ENCODE data around the gene NCAPD3. TPM values are rescaled to one million over a fixed set of nuclear protein-coding genes. Genes with fewer than 3 reads are reported as not detected.

NCAPD3 gene
- total RNA-seq, 1 experiment from 2014 or later = 85.0 TPM

- no peaks in the 10 kb centered on the region for H3K79me2 ChIP-seq (ENCODE audit: low read length)
- ChIA-PET CTCF (no interaction called here), POLR2A (ENCODE audit: unreplicated experiment) (interaction anchor here (0.6 kb wide), 1 partner anchor 82 kb away, joined by 8 read pairs; the partner anchor contains the start of gene VPS26B)
- ATAC-seq (no peak), DNase-seq (peak; percentile 27)
- H3K4me3 ChIP-seq (ENCODE audit: low read length) = no peak overlapping the region
- intact Hi-C loops (cut with micrococcal nuclease) = no loop called here
- H3K4me1 ChIP-seq (ENCODE audit: insufficient read depth, low read length) = no peaks in the 10 kb centered on the region
- H3K27me3 ChIP-seq (ENCODE audit: low read length) = peaks cover 36% of the 10 kb centered on the region
- H3K36me3 ChIP-seq (ENCODE audit: low read depth, low read length) = no peaks in the 10 kb centered on the region
- no peak overlapping the region for H2AFZ ChIP-seq (ENCODE audit: low read length)
- H3F3A ChIP-seq (ENCODE audit: low read length, unreplicated experiment) = no peaks in the 10 kb centered on the region
- no peaks in the 10 kb centered on the region for H4K20me1 ChIP-seq (ENCODE audit: low read length)
- H3K9me2 ChIP-seq (replicated peaks; ENCODE audit: low read length) = no peaks in the 10 kb centered on the region
- no peak for TF ChIP-seq EZH2 (IDR thresholded peaks at IDR 0.05; ENCODE audit: low read length, unreplicated experiment)
- no peak for TF ChIP-seq EZH2phosphoT487 (IDR thresholded peaks at IDR 0.05; ENCODE audit: borderline replicate concordance, low read length)
- TF ChIP-seq CTCF (conservative IDR thresholded peaks at IDR 0.05; ENCODE audit: low read depth, low read length) = no peak
- no peaks in the 10 kb centered on the region for H3K9me3 ChIP-seq (ENCODE audit: low read length)
- BruUV-seq (replicated peaks) = no TSS peak
- H3K27ac ChIP-seq (ENCODE audit: low read length) = no peak overlapping the region
- no peak overlapping the region for H3K9ac ChIP-seq (ENCODE audit: low read length)
- no peak overlapping the region for H3K4me2 ChIP-seq (ENCODE audit: low read length)
Observed at GRCh38 chr11:134142536-134142935, 81.2 kb downstream of the NCAPD3 start.

GRCh38 chr11:134140961-134141490 is 82.7 kb downstream of the NCAPD3 start:
- no peak for DNase-seq
- CTCF ChIA-PET = interaction anchor here (0.7 kb wide), 1 partner anchor 150 kb away, joined by 7 read pairs; no protein-coding TSS in a partner anchor

More at GRCh38 chr11:134140961-134141490, 82.7 kb downstream of the NCAPD3 start:
- POLR2A ChIA-PET (ENCODE audit: unreplicated experiment) = no interaction called here
- intact Hi-C loops (cut with micrococcal nuclease) = no loop called here
- Histone ChIP-seq H3K9ac (ENCODE audit: low read length) (no peak overlapping the region), H3K36me3 (ENCODE audit: low read depth, low read length) (no peaks in the 10 kb centered on the region), H3K4me1 (ENCODE audit: insufficient read depth, low read length) (no peaks in the 10 kb centered on the region), H3K27ac (ENCODE audit: low read length) (no peak overlapping the region), H3K9me3 (ENCODE audit: low read length) (no peaks in the 10 kb centered on the region), H2AFZ (ENCODE audit: low read length) (no peak overlapping the region), H3K4me2 (ENCODE audit: low read length) (no peak overlapping the region), H3K79me2 (ENCODE audit: low read length) (no peaks in the 10 kb centered on the region), H3K4me3 (ENCODE audit: low read length) (no peak overlapping the region), H3K9me2 (replicated peaks; ENCODE audit: low read length) (no peaks in the 10 kb centered on the region), H3K27me3 (ENCODE audit: low read length) (peaks cover 42% of the 10 kb centered on the region), H3F3A (ENCODE audit: low read length, unreplicated experiment) (no peaks in the 10 kb centered on the region), H4K20me1 (ENCODE audit: low read length) (no peaks in the 10 kb centered on the region)
- ATAC-seq = no peak
- BruUV-seq (replicated peaks) = no TSS peak
- no peak for TF ChIP-seq CTCF (conservative IDR thresholded peaks at IDR 0.05; ENCODE audit: low read depth, low read length)
- TF ChIP-seq EZH2 (IDR thresholded peaks at IDR 0.05; ENCODE audit: low read length, unreplicated experiment) = no peak
- no peak for TF ChIP-seq EZH2phosphoT487 (IDR thresholded peaks at IDR 0.05; ENCODE audit: borderline replicate concordance, low read length)

Data from PC-3 (cell line).